T-helper 1 cell (primary cell): Measurements from ENCODE around the gene TLR9.

Experiments
- DNase-seq, 5 donors: peaks; one replicate each; pipeline ENCODE4 v3.0.0-alpha.2; 2012 to 2020

Gene TLR9

DNA sequence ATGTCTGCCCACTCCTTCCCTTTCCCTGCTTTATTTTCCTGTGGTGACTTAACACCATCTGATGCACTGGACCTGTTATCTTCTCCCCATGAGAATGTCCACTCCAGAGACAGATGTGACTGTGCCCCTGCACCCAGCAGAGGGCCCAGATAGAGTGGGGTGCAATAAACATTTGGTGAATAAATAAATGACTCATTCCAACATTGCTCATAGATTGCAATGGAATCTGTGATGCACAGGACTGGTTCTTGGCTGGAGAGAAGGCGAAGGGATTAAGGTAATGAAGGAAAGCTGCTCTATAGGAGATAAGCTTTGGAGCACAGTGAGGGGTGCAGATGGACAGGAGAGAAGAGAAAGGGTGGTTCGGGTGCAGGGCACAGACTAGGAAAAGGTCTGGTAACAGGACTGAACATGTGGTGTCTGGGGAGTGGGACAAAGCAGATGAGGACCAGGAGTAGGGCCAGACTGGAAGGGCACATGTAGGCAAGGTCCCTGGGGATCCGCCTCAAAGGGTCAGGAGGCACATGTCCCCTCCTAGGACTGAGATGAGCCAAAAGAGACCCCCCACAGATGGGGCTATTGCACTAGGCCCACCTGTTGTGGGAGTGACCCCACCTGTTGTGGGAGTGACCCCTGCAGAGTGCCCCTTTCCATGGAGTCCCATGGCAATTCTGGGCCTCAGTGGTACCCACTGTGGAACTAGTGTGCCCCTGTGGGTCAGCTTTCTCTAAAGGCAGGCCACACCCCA lies 53.8 kb downstream of the TLR9 start:
- DNase-seq, result no peak
